GM18502 (cell line): ENCODE measurements around the gene IL1RAP.

Source experiments
- ATAC-seq: cut with Tn5 transposase; IDR thresholded peaks from one replicate; pipeline ENCODE4 v1.9.1; 2021; ENCODE audit warnings: mild to moderate bottlenecking; ENCODE audit not compliant: unreplicated experiment, poor library complexity

Gene IL1RAP

DNA sequence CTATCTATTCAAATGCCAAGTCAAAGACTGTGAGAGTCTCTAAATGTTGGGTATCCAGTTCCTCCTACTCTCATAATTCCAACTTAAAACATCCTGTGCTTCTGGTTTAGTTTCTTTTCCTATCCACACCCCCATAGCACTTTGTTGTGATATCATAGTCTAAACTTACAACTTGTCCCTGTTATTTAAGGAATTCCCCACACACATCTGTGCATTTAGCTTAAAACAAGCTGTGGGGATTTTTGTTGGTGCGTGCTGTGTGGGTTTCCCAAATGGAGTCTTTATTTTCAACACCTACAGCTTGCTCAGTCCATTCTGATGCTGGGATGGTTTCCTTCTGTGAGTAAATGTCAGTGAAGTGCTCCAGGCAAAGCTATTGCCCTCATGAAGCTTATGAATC lies 181.3 kb downstream of the IL1RAP start:
- ATAC-seq, result no peak

DNA sequence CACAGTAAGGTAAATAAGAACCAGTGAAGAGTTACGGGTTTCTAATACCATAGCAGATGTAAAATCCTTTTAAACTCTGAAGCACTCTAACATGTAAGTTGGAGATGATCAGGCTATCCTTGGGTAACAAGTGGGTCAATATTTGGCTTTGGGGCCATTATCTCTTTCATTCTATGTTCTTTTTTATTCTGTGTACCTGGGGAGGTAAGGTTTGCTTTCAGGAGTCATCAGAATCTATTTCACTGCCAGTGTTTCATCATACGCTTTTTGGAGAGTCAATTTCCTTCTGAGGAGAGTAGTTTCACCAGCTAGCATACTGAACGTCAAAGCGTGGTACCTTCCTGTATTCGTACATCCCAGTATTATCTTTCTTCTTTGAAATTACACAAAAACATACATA lies 182.1 kb downstream of the IL1RAP start:
- no peak for ATAC-seq

DNA sequence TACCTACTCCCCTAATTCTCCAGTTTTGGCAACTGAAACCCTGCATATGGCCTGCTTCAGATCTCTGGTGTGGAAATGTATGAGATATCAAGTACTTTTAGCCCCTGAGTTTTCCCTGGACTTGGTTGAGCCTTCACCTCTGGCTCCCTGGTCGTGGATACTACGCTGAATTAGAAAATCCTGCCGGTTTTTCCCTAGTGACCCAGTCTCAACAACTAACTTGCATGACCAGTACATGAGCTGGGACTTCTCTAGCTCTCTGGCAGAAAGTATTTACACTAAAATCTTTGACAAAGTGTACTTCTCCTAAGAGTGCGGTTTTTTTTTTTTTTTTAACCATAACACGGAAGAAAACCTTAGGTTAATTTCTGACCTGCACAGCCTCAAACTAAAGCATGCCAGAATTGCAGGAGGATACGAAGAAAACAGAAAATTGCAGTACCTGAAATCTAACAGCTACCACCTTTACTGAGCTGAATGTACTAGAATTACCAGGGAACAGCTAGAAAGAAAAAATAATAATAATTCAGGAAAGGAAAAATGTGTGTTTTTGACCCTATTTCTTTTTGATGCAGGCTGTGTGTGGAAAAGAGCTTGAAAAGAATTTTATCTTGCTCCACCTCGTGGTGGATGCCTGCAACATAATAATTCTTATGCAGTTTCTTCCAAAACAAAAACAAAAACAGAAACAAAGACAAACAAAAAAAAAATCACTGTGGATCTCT lies 183.1 kb downstream of the IL1RAP start:
- no peak for ATAC-seq

DNA sequence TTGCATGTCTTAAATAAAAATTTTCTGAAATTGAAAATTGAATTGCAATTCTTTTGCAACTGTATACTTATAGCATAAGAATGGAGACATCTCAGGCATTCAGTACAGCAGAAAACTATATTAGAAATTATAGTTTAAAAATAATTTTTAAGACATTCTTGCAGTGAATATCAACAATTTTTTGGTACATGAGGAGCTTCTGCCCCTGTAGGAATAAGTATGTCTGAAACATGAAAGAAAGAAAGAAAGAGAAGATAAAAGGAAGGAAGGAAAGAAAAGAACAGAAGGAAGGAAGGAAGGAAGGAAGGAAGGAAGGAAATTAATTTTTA lies 183.6 kb downstream of the IL1RAP start:
- ATAC-seq, result no peak

DNA sequence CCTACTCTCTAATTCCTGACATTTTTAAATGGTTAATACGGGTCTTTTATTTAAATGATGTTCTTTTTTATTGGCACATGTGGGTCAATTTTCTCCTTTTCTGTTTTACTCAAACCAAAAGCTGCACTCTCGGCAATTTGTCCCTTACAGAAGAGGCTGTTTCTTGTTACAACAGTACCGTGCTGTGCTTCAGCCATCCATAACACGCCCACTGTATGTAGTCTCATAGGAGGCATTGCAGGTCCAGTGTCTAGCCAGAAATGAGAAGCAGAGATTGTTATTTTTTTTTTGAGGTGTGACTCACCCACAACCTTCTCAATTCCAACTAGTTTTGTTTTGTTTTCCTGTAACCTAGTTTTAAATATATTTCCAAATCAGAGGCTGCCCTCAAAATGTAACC lies 184.0 kb downstream of the IL1RAP start:
- ATAC-seq, result no peak

DNA sequence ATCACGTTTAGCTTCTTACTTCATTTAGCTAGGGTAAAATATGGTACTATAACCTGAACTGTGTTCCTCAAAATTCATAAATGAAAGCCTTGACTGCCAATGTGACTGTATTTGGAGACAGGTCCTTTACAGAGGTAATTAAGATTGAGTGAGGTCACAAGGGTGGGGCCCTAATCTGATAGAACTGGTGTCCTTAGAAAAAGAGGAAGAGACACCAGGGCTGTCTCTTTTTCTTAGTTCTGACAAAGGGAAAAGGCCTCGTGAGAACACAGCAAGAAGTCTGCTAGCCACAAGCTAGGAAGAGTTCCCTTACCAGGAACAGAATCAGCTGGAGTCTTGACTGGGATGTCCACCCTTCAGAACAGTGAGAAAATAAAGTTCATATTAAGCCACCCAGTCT lies 185.9 kb downstream of the IL1RAP start:
- ATAC-seq, result no peak

DNA sequence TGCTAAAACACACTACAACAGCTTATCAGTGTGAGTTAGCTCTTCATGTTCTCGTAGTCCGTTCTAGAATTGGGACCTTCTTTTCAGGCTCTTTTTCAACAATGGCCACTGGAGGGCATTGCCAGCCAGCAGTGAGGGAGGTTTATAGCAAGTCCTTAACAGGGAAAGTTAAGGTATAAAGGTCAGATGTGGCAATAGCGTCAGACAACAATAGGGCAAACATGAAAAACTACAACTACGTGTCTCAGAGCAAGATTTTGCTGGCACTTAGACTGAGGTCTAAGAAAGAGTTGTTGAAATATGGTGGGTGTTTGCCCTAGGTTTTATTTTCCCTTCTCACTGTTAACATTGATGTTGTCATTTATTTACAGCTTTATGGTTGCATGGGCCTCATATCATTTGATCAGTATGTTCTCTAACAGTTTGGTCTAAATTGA lies 187.2 kb downstream of the IL1RAP start:
- no peak for ATAC-seq

DNA sequence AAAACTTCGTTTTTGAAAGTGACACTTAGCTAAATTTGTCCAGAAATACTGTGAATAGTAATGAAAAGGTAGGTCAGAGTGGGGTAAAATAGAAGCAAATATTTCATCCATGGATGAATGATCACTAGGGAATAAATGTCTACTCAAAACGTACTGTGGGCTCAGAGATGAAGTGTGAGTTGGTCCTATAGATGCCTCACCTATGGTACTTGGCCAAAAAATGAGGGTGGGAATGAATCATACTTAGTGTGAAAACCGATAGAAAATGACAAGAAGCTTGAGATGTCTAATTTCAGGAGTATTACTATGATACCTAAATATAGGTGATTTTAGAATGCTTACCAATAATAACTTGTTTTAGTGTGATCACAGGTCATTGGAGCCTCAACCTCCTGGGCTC lies 192.7 kb downstream of the IL1RAP start:
- ATAC-seq, result no peak
